PC-3 (cell line): Measurements from ENCODE around the gene PCSK5. TPM values are rescaled to one million over a fixed set of nuclear protein-coding genes. Genes with fewer than 3 reads are reported as not detected.

Experiments used
- ATAC-seq: fragments of 200-7000 bp; cut with Tn5 transposase; 2 replicates; pipeline ENCODE4 v1.9.1; 2020; ENCODE audit warnings: mild to moderate bottlenecking, moderate library complexity
- BruUV-seq: library from RNA; stranded (reverse); fragments of 400-500 nt; replicated peaks from 2 replicates; lab custom pipeline; 2021; lab: Mats Ljungman, UMichigan
- CTCF ChIA-PET: fragments of 300-600 bp; sonication (Branson Sonifier 250); formaldehyde crosslinking; loops from one replicate; lab custom pipeline; 2022; ENCODE audit warnings: antibody characterized with exemption; lab: Charles Lee
- POLR2A ChIA-PET: fragments of 300-600 bp; sonication (Branson Sonifier 250); formaldehyde crosslinking; loops from one replicate; lab custom pipeline; 2022; ENCODE audit warnings: antibody characterized with exemption; ENCODE audit not compliant: unreplicated experiment; lab: Charles Lee
- DNase-seq: peaks from one replicate; pipeline ENCODE4 v3.0.0-alpha.2; 2015
- H2AFZ ChIP-seq: fragments of 300-600 bp; sonication (generic); 2 replicates; pipeline ENCODE4 v1.6.0; 2016; ENCODE audit warnings: antibody characterized with exemption, low read length
- H3F3A ChIP-seq: fragments of 300-600 bp; sonication (generic); one replicate; pipeline ENCODE4 v1.6.0; 2017; ENCODE audit warnings: antibody characterized with exemption, low read length, control low read depth, mild to moderate bottlenecking; ENCODE audit not compliant: unreplicated experiment
- H3K27ac ChIP-seq: fragments of 300-600 bp; sonication (generic); 2 replicates; pipeline ENCODE4 v1.5.1; 2016; ENCODE audit warnings: mild to moderate bottlenecking, low read length
- H3K27me3 ChIP-seq: fragments of 300-600 bp; sonication (generic); 2 replicates; pipeline ENCODE4 v1.6.1; 2016; ENCODE audit warnings: low read length, mixed read lengths
- H3K36me3 ChIP-seq: fragments of 300-600 bp; sonication (generic); 2 replicates; pipeline ENCODE4 v1.6.1; 2016; ENCODE audit warnings: low read depth, mixed run types, low read length, mixed read lengths
- H3K4me1 ChIP-seq: fragments of 300-600 bp; sonication (generic); 2 replicates; pipeline ENCODE4 v1.5.1; 2016; ENCODE audit warnings: low read length; ENCODE audit not compliant: insufficient read depth
- H3K4me2 ChIP-seq: fragments of 300-600 bp; sonication (generic); 2 replicates; pipeline ENCODE4 v1.6.0; 2016; ENCODE audit warnings: low read length
- H3K4me3 ChIP-seq: fragments of 300-600 bp; sonication (generic); 2 replicates; pipeline ENCODE4 v1.5.1; 2016; ENCODE audit warnings: mild to moderate bottlenecking, low read length, mixed read lengths
- H3K79me2 ChIP-seq: fragments of 300-600 bp; sonication (generic); 2 replicates; pipeline ENCODE4 v1.6.1; 2017; ENCODE audit warnings: low read length, mixed read lengths
- H3K9ac ChIP-seq: fragments of 300-600 bp; sonication (generic); 2 replicates; pipeline ENCODE4 v1.6.0; 2016; ENCODE audit warnings: mild to moderate bottlenecking, low read length
- H3K9me2 ChIP-seq: fragments of 300-600 bp; sonication (generic); replicated peaks from 2 replicates; pipeline ENCODE4 v1.6.1; 2016; ENCODE audit warnings: mixed run types, low read length, mixed read lengths
- H3K9me3 ChIP-seq: fragments of 300-600 bp; sonication (generic); 2 replicates; pipeline ENCODE4 v1.6.1; 2016; ENCODE audit warnings: low read length, mixed read lengths
- H4K20me1 ChIP-seq: fragments of 300-600 bp; sonication (generic); 2 replicates; pipeline ENCODE4 v1.6.1; 2016; ENCODE audit warnings: low read length, mixed read lengths
- EZH2 ChIP-seq: fragments of 300-600 bp; sonication (generic); IDR thresholded peaks from one replicate; pipeline ENCODE4 v1.6.1; 2017; ENCODE audit warnings: antibody characterized with exemption, mild to moderate bottlenecking, low read length; ENCODE audit not compliant: unreplicated experiment
- EZH2phosphoT487 ChIP-seq: fragments of 300-600 bp; sonication (generic); IDR thresholded peaks from 2 replicates; pipeline ENCODE4 v1.6.1; 2018; ENCODE audit warnings: mild to moderate bottlenecking, antibody characterized with exemption, low read length, borderline replicate concordance
- intact Hi-C: fragments of 100-400 bp; cut with micrococcal nuclease; formaldehyde crosslinking; loops from 2 replicates; pipeline ENCODE4 v1.9.0; 2023
- total RNA-seq: library from RNA; depleted of rRNA; stranded (reverse); fragments of >200 nt; gene quantifications from 2 replicates; pipeline ENCODE4 v1.2.3, GENCODE V29; 2014
- TF ChIP-seq, protein P1 (sequence below): fragments of 300-600 bp; sonication (generic); conservative IDR thresholded peaks from 2 replicates; pipeline ENCODE4 v1.5.1; 2017; ENCODE audit warnings: antibody characterized with exemption, low read depth, mild to moderate bottlenecking, low read length

Gene PCSK5
- total RNA-seq, 1 experiment from 2014 or later = not detected

DNA sequence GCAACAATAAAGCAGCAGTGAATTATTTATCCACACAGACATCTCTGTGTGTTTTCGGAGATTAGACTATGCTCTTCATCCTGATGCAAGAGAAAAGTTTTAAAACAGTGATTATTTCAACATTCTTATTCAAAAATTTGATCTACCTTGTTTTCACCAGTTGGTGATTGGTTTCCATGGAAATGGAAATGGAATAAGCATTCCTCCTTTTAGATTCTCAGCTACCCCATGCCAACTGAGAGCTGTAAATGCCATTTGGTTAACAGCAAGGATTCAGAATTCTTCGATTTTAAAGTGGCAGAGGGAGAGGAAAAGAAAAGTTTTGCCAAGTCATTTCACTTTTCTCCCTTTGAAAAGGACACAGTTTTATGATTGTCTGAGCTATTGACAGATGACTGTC, 154.7 kb downstream of the PCSK5 start:
- no peak for DNase-seq
- H3K79me2 ChIP-seq = no peaks in the 10 kb centered on the region
- intact Hi-C loops = no loop called here
- no peaks in the 10 kb centered on the region for H3K9me3 ChIP-seq
- BruUV-seq = no TSS peak
- H2AFZ ChIP-seq = no peak overlapping the region
- no peaks in the 10 kb centered on the region for H3K4me1 ChIP-seq
- ChIA-PET CTCF (no interaction called here), POLR2A (no interaction called here)
- no peaks in the 10 kb centered on the region for H3K36me3 ChIP-seq
- H3K27me3 ChIP-seq = no peaks in the 10 kb centered on the region
- H3K9ac ChIP-seq = no peak overlapping the region
- no peak overlapping the region for H3K27ac ChIP-seq
- TF ChIP-seq EZH2 (no peak), EZH2phosphoT487 (no peak)
- TF ChIP-seq, protein P1, sequence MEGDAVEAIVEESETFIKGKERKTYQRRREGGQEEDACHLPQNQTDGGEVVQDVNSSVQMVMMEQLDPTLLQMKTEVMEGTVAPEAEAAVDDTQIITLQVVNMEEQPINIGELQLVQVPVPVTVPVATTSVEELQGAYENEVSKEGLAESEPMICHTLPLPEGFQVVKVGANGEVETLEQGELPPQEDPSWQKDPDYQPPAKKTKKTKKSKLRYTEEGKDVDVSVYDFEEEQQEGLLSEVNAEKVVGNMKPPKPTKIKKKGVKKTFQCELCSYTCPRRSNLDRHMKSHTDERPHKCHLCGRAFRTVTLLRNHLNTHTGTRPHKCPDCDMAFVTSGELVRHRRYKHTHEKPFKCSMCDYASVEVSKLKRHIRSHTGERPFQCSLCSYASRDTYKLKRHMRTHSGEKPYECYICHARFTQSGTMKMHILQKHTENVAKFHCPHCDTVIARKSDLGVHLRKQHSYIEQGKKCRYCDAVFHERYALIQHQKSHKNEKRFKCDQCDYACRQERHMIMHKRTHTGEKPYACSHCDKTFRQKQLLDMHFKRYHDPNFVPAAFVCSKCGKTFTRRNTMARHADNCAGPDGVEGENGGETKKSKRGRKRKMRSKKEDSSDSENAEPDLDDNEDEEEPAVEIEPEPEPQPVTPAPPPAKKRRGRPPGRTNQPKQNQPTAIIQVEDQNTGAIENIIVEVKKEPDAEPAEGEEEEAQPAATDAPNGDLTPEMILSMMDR = no peak
- ATAC-seq = no peak
- no peaks in the 10 kb centered on the region for H4K20me1 ChIP-seq
- no peak overlapping the region for H3K4me2 ChIP-seq
- H3K9me2 ChIP-seq = no peaks in the 10 kb centered on the region
- H3F3A ChIP-seq = no peaks in the 10 kb centered on the region
- no peak overlapping the region for H3K4me3 ChIP-seq

DNA sequence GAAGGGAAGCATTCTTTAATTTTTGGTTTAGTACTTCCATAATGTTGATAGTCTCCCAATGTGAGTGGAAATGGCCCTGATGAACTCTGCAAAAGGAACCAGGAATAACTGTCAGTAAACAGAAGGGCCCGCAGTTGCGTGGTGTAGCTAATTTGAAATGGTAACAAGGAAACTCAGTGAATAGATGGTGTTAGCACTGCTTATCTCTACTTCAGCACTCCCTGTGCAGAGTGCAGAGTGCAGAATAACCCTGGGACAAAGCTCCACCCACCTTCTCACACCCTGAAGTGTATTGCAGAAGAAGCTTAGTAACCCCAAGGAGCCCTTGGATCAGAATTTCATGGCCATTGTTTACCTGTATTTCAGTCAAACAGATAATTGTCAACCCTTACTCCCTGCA, 158.9 kb downstream of the PCSK5 start:
- CTCF ChIA-PET = no interaction called here
- no TSS peak for BruUV-seq

DNA sequence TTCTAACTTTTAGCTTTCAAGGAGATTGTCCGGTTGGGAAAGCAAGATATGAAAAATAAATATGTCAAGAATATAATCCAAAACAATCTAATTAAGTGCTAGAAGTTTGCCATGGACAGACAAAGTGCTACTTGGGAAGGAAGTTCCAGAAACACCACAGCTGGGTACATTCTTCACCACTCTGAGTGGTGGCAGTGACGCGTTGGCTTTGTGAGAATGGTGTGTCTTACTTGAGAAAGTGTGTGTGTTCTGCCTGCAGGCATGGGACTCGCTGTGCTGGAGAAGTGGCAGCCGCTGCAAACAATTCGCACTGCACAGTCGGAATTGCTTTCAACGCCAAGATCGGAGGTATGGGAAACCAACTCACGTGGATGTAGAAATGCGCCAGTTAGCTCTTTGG, 177.2 kb downstream of the PCSK5 start:
- no peak overlapping the region for H3K9ac ChIP-seq
- H3K79me2 ChIP-seq = no peaks in the 10 kb centered on the region
- BruUV-seq = no TSS peak
- DNase-seq (no peak), ATAC-seq (no peak)
- H3K27me3 ChIP-seq = no peaks in the 10 kb centered on the region
- no peaks in the 10 kb centered on the region for H4K20me1 ChIP-seq
- no peaks in the 10 kb centered on the region for H3K36me3 ChIP-seq
- no peak overlapping the region for H3K4me2 ChIP-seq
- H2AFZ ChIP-seq = no peak overlapping the region
- TF ChIP-seq, protein P1 = no peak
- TF ChIP-seq EZH2phosphoT487 (no peak), EZH2 (no peak)
- CTCF ChIA-PET = no interaction called here
- no peaks in the 10 kb centered on the region for H3K4me1 ChIP-seq
- no peaks in the 10 kb centered on the region for H3K9me2 ChIP-seq
- H3K9me3 ChIP-seq = 0 out of 2 replicates have a peak, but pooled peaks cover 3% of the 10 kb centered on the region
- POLR2A ChIA-PET = no interaction called here
- no peak overlapping the region for H3K4me3 ChIP-seq
- H3K27ac ChIP-seq = no peak overlapping the region
- intact Hi-C loops = no loop called here
- H3F3A ChIP-seq = no peaks in the 10 kb centered on the region

More for the DNA sequence above, 158.9 kb downstream of the PCSK5 start:
- H3K79me2 ChIP-seq = no peaks in the 10 kb centered on the region
- no peak overlapping the region for H3K9ac ChIP-seq
- no peaks in the 10 kb centered on the region for H4K20me1 ChIP-seq
- DNase-seq (no peak), ATAC-seq (no peak)
- no peak overlapping the region for H3K4me3 ChIP-seq
- H3K9me3 ChIP-seq = no peaks in the 10 kb centered on the region
- H2AFZ ChIP-seq = no peak overlapping the region
- H3K9me2 ChIP-seq = no peaks in the 10 kb centered on the region
- H3K36me3 ChIP-seq = no peaks in the 10 kb centered on the region
- no peak overlapping the region for H3K27ac ChIP-seq
- no peak for TF ChIP-seq EZH2
- no peak for TF ChIP-seq EZH2phosphoT487
- TF ChIP-seq, protein P1 = no peak
- H3K4me2 ChIP-seq = no peak overlapping the region
- intact Hi-C loops = no loop called here
- no peaks in the 10 kb centered on the region for H3K4me1 ChIP-seq
- no peaks in the 10 kb centered on the region for H3F3A ChIP-seq
- H3K27me3 ChIP-seq = no peaks in the 10 kb centered on the region
- POLR2A ChIA-PET = no interaction called here
